Muscle layer of colon (tissue), 2 donors: ENCODE results near the gene FOXQ1.

ENCODE experiments used
- H3K27ac ChIP-seq: one replicate; pipeline ENCODE4 v1.7.0; 2013; ENCODE audit warnings: low read depth, mild to moderate bottlenecking, low read length, moderate library complexity
- H3K27me3 ChIP-seq, 2 donors: one replicate each; pipeline ENCODE4 v1.7.0; 2013; ENCODE audit warnings: low read length in 2 of 2, mild to moderate bottlenecking in 2 of 2; ENCODE audit not compliant: insufficient read depth in 2 of 2, control insufficient read depth in 1 of 2
- H3K36me3 ChIP-seq: one replicate; pipeline ENCODE4 v1.7.0; 2013; ENCODE audit warnings: mild to moderate bottlenecking, low read length; ENCODE audit not compliant: insufficient read depth
- H3K4me1 ChIP-seq: one replicate; pipeline ENCODE4 v1.7.0; 2013; ENCODE audit warnings: mild to moderate bottlenecking, low read length; ENCODE audit not compliant: insufficient read depth
- H3K4me3 ChIP-seq, 2 donors: one replicate each; pipeline ENCODE4 v1.7.0; 2013; ENCODE audit warnings: low read length in 2 of 2, low read depth in 1 of 2, mild to moderate bottlenecking in 1 of 2, moderate library complexity in 1 of 2
- H3K9ac ChIP-seq: one replicate; pipeline ENCODE4 v1.7.0; 2013; ENCODE audit warnings: low read length
- H3K9me3 ChIP-seq: one replicate; pipeline ENCODE4 v1.7.0; 2013; ENCODE audit warnings: mild to moderate bottlenecking, low read length
- donor health status: abdominal sarcoma.
- donor health status: Adenocarcinoma of cecum.

Gene FOXQ1, protein sequence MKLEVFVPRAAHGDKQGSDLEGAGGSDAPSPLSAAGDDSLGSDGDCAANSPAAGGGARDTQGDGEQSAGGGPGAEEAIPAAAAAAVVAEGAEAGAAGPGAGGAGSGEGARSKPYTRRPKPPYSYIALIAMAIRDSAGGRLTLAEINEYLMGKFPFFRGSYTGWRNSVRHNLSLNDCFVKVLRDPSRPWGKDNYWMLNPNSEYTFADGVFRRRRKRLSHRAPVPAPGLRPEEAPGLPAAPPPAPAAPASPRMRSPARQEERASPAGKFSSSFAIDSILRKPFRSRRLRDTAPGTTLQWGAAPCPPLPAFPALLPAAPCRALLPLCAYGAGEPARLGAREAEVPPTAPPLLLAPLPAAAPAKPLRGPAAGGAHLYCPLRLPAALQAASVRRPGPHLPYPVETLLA

DNA sequence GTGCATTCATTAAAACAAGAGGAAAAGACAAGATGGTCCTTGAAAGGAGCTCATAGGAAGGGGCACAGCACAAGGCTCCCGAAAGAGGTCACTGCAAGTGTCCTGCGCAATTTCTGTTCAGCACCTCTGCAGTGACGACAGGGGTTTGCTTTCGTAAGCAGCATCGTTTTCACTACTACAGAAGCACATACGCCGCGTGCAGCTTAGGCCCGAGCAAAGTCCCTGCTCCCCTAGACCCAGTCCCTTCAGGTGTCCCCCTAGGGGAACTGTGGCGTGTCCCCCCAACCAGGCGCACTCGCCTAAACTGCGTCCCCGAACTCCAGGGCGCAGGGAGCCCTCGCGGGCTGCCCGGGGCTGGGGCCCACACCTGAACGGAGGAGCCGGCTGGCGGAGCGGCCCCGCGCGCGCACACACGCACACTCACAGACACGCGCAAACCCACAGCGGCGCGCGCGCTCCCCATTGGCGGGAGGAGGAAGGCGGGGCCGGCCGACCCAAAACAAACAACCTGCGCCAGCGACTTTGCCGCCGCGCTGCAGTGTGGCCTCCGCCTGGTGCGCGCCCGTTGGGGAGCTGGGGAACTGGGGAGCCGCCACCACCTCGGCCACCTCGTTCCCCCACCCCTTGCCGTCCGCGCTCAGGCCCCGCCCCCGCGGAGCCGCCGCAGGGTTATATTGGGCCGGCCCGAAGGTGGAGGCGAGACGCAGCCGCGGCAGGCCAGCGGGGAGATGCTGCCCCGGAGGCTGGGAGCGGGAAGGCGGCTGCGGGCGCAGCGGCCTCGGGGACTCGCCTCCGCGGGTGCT lies at the start of gene FOXQ1:
FOXQ1 (plus strand) TSS at position 699 of the 803 bp plus-strand sequence. CDS start 607 bp downstream, outside the sequence.
- H3K4me3 ChIP-seq, result peak within 1 kb of the TSS; percentile 50 to 51
- H3K36me3 ChIP-seq, result no peaks in the 10 kb centered on the region
- H3K9ac ChIP-seq, result no peak within 1 kb of the TSS
- H3K4me1 ChIP-seq, result peaks cover 5% of the 10 kb centered on the region
- H3K27ac ChIP-seq, result no peak within 1 kb of the TSS
- H3K27me3 ChIP-seq, result peaks cover 17 to 44% of the 10 kb centered on the region in 2 donors
- no peaks in the 10 kb centered on the region for H3K9me3 ChIP-seq

DNA sequence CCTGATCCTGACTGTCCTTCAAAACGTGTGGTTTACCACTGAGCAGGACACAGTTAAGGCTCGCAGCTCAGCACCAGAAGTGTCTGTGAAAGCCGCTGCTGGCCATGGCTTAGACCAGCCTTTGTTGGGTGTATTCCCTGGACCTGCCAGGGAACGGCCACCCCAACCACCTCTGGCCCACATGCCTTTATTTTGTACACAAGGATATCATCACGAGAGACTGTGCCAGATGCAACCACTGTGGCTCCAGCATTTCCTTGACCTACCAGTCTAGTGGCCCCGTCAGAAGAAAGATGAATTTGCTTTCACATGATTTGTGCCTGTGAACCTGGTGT lies 49.2 kb upstream of the FOXQ1 start:
- no peaks in the 10 kb centered on the region for H3K27me3 ChIP-seq
- no peaks in the 10 kb centered on the region for H3K4me1 ChIP-seq
- no peak overlapping the region for H3K27ac ChIP-seq
- H3K4me3 ChIP-seq, result no peak overlapping the region
- no peaks in the 10 kb centered on the region for H3K9me3 ChIP-seq
- H3K9ac ChIP-seq, result no peak overlapping the region
- no peaks in the 10 kb centered on the region for H3K36me3 ChIP-seq

DNA sequence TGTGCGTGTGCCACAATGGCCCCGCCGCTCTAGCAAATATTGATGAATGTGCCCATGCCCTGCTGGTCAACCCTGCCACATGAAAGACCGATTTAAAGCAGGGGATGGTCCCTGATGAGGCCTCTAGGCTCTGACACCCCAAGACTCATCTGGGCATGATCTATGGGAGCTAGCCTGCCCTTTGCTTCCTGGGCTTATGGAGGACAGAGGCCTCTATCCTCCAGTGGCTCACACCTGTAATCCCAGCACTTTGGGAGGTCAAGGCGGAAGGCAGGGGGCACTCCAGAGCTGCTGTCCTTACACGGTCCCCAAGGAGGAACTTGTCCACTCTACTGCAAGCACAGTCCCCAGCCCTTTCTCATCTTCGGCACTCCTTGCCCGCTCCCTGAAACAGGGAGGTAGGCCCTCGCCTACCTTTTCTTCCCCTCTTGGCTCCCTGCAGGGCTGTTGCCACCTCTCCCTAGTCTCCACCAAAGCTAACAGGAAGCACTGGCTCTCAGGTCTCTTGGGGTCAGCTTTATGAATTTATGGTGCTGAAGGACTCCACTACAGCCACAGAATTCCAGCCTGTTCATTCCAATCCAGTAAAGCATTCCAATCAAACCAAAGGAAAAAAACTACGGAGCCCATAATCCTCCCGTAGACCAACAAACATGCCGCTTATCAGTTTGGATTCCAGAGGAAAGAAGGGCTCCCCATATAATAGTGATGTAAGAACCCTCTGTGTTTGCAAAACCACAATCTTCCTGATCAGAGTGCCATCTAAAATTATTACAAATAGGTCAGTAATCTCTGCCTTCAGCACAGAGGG lies 48.7 kb upstream of the FOXQ1 start:
- Histone ChIP-seq H3K9me3 (no peaks in the 10 kb centered on the region), H3K27ac (no peak overlapping the region), H3K36me3 (no peaks in the 10 kb centered on the region), H3K27me3 (no peaks in the 10 kb centered on the region), H3K9ac (no peak overlapping the region), H3K4me1 (no peaks in the 10 kb centered on the region), H3K4me3 (no peak overlapping the region)

DNA sequence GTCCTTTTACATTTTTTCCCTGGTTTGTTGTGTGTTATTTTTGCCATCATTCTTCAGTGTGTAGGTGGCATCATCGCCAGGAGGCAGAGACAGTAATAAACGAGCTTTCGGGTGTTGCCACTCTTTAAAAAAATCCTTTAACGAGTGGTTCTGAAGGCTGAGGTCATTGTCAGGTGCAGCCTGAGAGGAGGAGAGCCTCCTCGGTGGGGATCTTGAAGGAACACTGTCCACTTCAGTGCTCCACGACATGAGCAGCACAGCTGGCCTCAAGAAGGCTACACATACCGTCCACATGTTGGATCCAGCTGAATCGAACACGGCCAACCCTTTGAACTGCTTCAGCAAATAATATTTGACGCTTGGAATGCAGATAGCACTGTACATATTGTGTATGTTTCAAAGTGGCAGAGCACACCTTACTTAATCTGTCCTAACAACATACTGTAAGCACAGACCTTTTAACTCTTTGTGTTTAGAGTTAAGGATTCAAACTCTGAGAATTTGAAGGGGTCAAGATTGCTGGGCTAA lies 48.0 kb upstream of the FOXQ1 start:
- Histone ChIP-seq H3K4me3 (no peak overlapping the region), H3K27ac (no peak overlapping the region), H3K4me1 (no peaks in the 10 kb centered on the region), H3K27me3 (no peaks in the 10 kb centered on the region), H3K9ac (no peak overlapping the region), H3K9me3 (no peaks in the 10 kb centered on the region), H3K36me3 (no peaks in the 10 kb centered on the region)

DNA sequence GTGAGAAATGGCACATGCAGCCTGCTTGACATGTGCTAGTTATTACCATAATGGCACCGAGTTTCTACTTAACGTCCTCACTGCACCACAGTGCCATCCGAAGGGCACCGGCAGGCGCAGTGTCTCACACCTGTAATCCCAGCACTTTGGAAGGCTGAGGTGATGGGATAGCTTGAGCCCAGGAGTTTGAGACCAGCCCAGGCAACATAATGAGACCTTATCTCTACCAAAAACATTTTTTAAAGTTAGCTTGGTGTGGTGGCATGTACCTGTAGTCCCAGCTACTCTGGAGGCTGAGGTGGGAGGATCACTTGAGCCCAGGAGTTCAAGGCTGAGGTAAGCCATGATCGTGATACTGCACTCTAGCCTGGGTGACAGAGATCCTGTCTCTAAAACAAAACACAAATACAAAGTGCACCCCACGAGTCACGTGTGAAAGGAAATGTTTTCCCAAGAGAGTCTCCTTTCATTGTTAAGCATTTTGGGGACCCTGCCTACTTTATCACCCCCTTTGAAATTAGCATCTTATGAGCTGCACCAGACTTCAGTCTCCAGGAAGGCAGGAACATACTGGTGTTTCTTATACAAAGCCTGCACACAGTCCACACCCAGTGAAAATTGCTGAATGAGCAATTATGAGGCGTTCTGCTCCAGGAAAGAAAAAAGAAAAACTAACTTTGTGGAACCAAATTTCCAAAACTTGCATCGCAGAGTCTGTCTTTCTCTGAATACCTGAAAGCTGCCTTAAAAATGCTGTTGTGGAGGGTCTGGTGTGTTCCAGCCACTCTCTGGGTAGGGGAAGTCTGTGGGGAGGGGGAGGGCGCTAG lies 47.1 kb upstream of the FOXQ1 start:
- Histone ChIP-seq H3K9me3 (no peaks in the 10 kb centered on the region), H3K4me1 (no peaks in the 10 kb centered on the region), H3K9ac (no peak overlapping the region), H3K27me3 (no peaks in the 10 kb centered on the region), H3K4me3 (no peak overlapping the region), H3K36me3 (no peaks in the 10 kb centered on the region), H3K27ac (no peak overlapping the region)

DNA sequence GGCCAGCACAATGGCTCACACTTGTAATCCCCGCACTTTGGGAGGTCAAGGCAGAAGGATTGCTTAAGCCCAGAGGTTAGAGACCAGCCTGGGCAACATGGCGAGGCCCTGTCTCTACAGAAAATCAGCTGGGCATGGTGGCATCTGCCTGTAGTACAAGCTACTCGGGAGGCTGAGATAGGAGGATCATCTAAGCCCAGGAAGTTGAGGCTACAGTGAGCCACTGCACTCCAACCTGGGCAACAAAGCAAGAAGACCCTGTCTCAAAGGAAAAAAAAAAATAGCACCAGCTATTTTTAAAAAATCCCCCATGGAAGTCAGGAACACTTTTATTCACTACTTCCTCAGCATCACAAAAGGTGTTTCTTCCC lies 45.2 kb upstream of the FOXQ1 start:
- Histone ChIP-seq H3K4me3 (no peak overlapping the region), H3K27ac (no peak overlapping the region), H3K36me3 (no peaks in the 10 kb centered on the region), H3K4me1 (no peaks in the 10 kb centered on the region), H3K9me3 (no peaks in the 10 kb centered on the region), H3K9ac (no peak overlapping the region), H3K27me3 (no peaks in the 10 kb centered on the region)

DNA sequence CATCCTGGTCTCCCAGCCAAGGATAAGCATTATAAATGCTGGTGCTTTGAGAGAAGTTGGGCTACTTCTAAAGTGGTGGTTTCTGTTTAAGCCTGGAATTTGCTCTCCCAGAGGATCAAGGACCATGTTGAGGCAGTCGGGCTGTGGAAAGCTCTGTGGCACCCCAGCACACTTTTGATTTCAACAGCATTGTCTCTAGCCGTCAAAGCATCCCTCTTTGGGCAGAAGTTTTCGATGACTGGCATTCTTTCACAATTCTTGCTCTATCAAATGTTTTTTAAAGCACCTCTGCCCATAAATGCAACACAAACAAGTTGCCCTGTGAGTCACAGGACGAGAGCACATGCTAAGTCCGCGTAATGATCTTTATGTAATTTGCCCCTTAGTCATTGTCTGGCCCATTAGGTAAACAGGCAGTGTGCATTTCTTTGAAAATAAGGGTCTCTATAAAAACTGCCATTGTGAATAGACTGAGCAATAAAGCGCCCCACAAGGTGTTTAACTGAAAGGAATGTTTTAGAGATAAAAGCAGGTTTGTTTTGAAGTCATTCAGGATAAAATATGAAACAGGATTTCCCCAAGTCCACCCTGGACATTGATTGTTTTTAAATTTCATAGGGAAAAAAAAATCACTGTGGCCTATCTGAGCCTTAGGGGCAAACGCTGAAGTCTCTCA lies 44.7 kb upstream of the FOXQ1 start:
- no peak overlapping the region for H3K4me3 ChIP-seq
- no peak overlapping the region for H3K27ac ChIP-seq
- no peak overlapping the region for H3K9ac ChIP-seq
- H3K9me3 ChIP-seq, result no peaks in the 10 kb centered on the region
- no peaks in the 10 kb centered on the region for H3K27me3 ChIP-seq
- H3K36me3 ChIP-seq, result no peaks in the 10 kb centered on the region
- H3K4me1 ChIP-seq, result no peaks in the 10 kb centered on the region

DNA sequence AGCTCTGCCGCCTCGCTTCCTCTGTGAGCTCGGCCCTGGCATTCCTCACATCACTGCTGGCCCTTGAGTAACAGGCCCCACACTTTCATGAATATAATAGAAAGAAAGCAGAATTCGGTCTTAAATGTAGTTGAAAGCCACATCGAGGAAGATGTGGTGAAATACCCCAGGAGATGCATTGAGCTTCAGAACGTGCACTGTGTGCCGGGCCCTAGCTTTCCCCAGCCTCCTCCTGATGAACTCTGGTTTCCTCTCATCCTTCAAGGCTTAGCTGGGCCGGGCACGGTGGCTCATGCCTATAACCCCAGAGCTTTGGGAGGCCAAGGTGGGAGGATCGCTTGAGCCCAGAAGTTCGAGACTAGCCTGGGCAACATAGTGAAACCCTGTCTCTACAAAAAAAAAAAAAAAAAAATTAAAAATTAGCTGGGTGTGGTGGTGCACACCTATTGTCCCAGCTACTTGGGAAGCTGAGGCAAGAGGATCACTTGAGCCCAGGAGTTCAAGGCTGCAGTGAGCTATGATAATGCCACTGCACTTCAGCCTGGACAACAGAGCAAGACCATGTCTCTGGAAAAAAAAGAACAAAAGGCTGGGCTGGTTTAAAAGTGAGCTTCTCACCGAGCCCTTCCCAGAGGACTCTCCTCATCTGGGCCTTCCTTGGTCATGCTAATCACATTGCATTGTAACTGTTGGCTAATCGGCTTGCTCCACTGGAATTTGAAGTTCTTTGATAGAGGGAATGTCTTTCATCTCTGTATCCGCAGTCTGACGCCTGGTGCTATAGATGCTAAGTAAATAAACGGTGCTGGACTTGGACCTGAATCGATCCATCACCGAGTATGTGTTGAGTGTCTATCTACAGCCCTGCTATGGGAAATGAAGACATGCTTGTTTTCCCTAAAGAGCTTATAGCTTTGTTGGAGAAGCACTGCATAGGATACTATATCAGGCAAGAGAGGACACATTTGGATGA lies 43.8 kb upstream of the FOXQ1 start:
- Histone ChIP-seq H3K27me3 (no peaks in the 10 kb centered on the region), H3K9me3 (no peaks in the 10 kb centered on the region), H3K4me1 (no peaks in the 10 kb centered on the region), H3K9ac (no peak overlapping the region), H3K4me3 (no peak overlapping the region), H3K36me3 (no peaks in the 10 kb centered on the region), H3K27ac (no peak overlapping the region)

DNA sequence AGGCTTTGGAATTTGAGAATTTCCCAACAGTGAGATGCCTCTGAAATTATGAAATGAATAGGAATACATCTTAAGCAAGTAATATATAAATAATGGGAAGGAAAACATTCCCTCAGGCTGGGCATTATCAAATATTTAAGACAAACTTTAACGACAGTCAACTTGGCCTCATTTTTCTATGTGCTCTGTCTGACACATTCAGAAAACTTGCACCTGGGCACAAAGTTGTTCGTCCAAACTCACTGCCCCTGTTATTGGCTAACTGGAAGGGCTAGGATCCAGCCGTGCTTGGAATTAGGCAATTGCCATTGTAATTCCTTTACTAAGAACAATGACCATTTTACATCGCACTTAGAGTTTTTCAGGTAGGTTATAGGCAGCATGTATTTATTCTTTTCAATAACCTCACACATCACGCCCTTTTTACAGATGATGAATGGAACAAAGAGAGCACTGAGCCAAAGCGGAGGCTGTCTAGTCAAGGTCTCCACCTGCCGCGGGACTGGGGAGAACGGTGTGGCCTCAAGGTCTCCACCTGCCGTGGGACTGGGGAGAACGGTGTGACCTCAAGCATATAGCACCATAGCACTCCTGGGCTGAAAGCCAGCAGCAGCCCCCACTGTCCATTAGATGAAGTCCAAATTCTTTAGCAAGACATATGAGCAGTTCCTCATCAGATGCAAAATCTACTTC lies 40.7 kb upstream of the FOXQ1 start:
- Histone ChIP-seq H3K27ac (no peak overlapping the region), H3K27me3 (no peaks in the 10 kb centered on the region), H3K9me3 (no peaks in the 10 kb centered on the region), H3K4me1 (no peaks in the 10 kb centered on the region), H3K36me3 (no peaks in the 10 kb centered on the region), H3K4me3 (no peak overlapping the region), H3K9ac (no peak overlapping the region)
